KG1 (cell line): ENCODE results near the gene AK9.
"Not testable (repeated sequence)": the region's sequence is repeated elsewhere in the genome, so short reads cannot be mapped to it uniquely, and the experiment has no call there.

ENCODE experiments used
- DNase-seq: peaks from one replicate; lab custom pipeline; 2025; lab: John Stamatoyannopoulos, UW

AK9 gene

DNA sequence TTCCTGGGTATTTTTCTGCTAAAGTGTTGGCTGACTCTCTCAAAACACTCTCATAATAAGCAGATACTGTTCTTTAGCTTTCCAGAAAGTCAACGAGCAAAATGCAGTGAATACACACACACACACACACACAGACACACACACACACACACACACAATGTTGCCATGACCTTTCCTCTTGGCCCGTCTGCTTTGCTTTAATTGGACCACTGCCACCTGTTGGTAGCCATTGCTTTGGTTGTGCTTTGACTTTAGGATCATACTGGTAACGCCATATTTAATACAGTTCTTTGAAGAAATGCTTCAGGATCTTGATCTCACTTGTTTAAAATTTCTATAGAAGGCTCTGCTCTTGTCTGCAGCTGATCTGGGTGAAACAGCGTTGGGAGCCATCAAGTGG is 4.5 kb upstream of the AK9 start:
- DNase-seq = no peak

DNA sequence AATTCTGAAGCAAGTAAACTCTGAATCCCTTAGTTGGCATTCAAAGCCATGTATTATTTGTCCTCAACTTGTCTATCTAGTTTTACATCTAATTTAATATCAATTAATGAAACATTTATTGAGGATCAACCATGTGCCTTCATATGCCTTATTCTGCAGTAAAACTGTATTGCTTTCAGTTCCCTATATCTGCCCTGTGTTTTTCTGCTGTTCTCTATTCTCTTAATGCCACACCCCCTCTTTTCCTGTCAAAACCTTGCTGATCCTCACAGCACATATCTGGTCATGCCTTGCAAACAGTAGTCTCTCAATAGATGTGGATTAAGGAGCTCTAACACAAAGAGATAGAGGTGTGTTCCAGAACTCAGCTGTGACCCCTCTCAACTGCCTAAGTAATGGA is 2.1 kb upstream of the AK9 start:
- no peak for DNase-seq

DNA sequence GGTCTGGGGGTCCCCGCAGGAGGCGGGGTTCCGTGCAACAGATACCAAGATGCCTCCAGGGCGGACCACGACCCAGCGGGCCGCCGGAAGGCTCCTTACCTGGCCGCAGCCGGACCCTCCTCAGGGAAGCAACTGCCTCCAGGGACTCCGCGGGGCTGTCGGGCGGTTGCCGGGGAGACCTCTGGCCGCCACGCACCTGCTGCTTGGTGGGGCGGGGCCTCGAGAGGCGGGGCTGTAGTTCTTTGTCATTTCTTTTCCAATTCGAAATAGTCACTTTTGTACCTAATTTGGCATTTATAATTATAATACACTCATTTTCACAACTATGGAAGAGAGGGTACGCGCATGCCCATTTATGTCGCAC is 647 bp downstream of the AK9 start:
- peak; percentile 82 for DNase-seq

DNA sequence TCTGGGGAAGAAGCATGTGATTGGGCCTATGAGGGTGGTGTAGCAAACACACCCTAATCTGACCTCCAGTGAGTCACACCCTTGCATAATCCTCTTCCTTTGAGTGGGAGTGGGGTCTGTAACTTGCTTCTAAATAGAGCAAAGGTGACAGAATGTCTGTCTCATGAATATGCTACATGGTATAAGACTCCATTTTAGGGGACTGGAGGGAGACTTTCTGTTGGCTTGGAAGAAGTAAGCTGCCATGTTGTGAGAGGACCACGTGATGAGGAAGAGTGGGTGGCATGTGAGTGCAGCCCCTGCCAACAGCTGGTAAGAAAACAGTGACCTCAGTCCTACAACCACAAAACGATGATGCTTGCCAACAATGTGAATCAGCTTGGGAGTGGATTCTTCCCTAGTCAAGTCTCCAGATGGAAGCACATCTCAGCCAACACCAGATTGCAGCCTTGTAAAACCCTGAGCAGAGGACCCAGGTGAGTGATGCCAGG is 3.7 kb downstream of the AK9 start:
- DNase-seq = no peak

DNA sequence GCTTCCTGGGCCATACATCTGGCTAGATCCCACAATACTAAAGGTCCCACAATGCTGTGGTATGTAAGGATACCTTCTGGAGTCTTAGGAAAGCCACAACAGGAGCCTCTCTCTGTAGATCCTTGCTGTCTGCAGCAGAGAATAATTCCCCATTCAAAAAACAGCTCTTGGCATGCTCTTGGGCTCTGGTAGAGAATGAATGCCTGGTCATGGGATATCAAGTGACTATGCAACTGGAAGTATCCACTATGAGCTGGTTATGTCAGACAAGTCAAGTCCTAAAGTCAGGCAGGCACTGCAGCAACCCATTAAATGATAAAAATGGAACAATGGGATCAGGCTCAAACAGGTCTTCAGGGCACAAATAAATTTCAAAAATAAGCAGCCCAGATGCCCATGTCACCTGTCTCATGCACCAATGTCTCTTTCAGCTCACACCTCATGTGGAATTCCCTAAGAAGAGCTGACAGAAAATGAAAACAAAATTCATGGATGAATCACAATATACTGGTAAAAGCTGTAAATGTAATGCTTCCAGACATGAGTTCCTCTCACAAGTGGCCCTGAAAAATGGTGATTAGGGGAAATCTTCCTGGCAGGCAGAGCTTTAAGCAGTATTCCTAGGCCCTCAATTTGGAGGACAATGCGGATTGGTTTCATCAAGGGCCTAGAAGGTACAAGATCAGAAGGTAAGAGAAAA is 4.3 kb downstream of the AK9 start:
- DNase-seq = no peak

DNA sequence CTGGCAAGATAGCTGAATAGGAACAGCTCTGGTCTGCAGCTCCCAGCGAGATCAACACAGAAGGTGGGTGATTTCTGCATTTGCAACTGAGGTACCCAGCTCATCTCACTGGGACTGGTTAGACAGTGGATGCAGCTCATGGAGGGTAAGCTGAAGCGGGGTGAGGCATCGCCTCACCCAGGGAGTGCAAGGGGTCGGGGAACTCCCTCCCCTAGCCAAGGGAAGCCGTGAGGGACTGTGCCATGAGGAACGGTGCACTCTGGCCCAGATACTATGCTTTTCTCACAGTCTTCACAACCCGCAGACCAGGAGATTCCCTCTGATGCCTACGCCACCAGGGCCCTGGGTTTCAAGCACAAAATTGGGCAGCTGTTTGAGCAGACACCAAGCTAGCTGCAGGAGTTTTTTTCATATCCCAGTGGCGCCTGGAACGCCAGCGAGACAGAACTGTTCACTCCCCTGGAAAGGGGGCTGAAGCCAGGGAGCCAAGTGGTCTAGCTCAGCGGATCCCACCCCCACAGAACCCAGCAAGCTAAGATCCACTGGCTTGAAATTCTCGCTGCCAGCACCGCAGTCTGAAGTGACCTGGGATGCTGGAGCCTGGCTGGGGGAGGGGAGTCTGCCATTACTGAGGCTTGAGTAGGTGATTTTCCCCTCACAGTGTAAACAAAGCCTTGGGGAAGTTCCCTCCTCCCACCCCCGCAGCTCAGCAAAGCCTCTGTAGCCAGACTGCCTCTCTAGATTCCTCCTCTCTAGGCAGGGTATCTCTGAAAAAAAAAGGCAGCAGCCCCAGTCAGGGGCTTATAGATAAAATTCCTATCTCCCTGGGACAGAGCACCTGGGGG is 12.1 kb downstream of the AK9 start:
- not testable (repeated sequence) for DNase-seq

DNA sequence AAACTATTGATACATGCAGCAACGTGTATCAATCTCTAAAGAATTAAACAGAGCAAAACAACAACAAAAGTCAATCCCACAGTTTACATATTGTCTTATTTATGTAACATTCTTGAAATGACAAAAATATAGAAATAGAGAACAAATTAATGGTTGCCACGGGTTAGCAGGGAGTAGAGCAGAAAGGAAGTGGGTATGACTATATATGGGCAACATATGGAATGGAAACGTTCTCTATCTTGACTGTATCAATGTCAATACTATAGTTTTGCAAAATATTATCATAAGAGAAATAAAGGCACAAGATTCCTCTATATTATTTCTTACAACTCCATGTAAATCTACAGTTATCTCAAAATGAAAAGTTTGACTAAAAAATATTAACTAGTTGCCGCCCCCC is 12.8 kb downstream of the AK9 start:
- DNase-seq = no peak

DNA sequence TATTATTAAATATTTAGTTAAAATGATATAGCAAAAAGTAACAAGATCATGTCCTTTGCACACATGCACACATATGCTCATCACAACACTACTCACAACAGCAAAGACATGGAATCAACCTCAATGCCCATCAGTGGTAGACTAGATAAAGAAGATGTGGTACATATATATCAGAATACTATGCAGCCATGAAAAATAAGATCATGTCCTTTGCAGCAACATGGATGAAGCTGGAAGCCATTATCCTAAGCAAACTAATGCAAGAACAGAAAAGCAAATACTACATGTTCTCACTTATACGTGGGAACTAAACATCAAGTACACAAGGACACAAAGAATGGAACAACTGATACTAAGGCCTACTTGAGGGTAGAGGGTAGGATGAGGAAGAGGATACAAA is 14.3 kb downstream of the AK9 start:
- DNase-seq = no peak

DNA sequence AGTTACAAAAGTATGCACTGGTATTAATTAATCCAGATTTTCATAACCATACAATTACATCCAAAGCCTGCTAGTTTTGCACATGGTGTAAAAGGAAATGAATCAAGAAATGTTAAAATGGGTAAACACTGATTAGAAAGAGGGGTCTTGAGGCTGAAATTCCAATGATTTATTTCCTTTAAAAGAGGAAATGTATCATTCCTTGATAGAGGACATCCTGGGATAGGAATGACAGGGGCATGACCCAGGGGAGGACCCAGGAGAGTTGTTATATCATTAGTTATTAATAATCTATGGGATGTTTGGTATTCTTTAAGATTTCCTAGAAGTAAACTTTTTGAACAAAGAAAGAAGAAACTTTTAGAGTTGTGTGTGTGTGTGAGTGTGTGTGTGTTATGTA is 18.2 kb downstream of the AK9 start:
- DNase-seq = no peak

DNA sequence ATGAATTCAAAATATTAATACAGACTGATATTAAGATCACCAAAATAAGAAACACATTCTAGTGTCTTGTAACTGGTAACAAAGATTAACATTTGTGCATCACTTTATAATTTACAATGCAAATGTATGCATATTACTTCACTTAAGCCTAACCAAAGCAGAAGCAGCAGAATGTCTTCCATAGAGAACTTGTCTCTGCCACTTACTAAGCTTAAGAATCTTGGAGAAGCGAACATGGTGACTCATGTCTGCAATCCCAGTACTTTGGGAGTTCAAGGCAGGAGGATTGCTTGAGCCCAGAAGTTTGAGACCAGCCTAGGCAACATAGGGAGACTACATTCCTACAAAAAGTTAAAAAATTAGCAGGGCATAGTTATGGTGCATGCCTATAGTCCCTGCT is 18.8 kb downstream of the AK9 start:
- DNase-seq = no peak

DNA sequence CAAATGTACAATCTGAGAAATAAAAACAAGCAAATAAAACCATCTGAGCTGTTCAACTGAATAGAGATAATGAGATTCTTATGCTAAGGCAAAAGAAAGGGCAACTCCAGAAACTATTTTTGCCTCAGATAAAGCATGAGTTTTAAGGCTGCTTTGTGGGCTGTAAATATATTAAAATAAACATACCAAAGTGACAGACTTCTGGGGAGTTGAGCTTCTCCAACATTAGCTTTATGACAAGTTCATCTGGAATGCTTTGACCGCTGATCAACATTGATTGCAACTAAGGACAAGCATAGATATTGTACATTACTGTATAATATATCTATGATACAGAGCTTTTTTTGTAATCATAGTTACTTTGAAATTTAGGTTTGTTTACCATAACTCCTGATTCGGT is 19.3 kb downstream of the AK9 start:
- DNase-seq = no peak

DNA sequence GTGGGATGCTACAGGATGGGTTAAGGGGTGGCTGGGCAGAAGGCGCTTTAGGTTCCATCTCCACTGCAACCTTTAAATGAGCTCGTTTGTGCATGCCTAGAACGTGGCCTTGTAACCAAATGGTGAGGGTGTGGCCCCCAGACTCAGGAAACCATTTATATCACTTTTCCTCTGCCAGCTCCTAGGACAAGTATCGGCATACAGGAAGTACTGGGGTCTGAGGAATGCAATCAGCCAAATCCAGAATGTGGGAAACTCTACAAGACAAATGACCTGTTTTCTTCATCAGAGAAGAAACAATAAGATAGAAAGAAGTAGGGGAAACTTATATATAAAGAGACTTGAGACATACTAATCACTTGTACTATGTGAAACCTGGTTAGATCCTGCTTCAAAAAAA is 21.2 kb downstream of the AK9 start:
- no peak for DNase-seq

DNA sequence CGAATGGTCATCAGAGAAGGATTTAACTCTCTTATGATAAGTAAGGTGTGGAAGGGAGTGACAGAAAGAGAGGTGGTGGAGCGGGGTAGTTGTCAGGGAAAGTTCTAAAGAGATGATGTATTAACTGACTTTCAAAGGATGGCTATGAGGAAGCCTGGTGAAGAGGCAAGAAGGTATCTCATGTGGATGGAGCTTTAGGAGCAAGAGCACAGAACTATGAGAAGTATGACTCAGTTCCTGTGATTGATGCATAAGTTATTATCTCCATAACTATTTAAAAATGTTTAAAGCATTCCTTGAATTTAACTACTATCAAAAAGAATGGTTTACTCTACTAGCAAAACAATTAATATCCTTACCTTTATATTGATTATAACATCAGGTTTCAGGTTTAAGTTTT is 28.8 kb downstream of the AK9 start:
- no peak for DNase-seq

DNA sequence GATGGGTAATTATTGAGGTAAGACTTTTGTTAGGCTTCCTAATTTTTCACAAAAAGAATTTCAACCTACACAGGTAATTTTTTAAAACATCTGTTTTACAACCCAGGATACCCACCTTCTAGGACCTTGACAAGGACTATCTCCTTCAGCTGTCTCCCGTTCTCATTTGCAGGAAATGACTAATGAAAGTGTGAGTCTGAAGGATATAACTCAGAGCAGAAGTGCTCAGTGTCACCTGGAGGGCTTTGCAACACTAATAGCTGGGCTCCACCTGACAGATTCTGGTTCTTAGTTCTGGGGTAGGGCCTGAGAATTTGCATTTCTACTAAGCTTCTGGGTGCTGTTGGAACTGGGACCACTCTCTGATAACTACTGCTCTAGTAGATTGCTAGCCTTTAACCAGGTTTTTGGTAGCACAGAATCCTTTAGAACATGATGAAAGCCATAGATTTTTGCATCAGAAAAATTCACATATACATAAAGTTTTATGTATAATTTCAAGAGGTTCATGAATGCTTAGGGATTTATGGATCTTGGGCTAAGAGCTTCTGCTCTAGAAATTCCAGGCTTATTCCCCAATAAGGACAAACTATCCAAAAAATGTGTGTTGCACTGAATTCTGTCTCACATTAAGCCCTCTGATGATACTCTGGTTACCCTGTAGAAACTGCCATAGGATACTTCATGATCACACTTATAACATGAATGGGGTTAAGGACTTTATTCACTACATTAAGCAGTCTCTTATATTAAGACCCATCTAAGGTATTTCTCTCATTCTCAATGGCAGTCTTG is 30.3 kb downstream of the AK9 start:
- no peak for DNase-seq

DNA sequence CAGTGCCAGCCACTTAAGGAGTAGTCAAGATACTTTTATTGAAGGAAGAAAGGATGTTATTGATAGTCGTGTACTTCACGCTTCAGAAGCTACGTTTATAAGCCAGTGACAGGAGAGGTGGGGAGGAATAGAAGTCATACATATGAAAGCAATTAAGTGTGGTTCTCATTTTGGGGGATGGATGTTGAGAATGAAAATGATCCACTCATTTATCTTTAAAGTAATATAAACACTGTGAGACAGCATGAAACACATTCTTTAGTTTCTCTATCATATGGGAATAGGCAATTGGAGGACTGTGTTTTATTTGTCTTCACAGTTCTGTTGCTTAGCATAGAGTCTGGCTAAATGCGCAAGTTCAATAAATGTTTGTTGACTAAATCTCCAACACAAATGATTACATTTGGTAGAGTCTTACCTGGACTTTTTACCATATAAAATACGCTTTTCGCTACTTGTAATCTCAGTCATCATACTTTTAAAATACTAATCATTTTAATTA is 35.2 kb downstream of the AK9 start:
- no peak for DNase-seq

DNA sequence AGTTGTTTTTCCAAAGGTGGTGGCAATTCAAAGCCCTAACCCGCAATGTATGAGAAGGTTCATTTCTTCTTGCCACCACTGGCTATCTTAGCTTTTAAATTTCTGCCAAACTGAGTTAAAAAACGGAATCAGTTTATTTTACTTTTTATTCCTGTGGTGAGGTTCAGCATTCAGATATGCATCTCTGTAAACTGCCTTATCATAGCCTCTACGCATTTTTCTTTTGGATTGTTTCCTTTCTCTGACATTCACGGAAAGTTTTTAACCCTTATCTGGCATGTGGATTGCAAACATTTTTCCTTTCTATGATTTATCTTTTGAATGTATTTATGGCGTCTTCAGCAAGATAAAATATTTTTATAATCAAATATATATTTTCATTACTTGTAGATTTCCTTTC is 37.7 kb downstream of the AK9 start:
- no peak for DNase-seq

DNA sequence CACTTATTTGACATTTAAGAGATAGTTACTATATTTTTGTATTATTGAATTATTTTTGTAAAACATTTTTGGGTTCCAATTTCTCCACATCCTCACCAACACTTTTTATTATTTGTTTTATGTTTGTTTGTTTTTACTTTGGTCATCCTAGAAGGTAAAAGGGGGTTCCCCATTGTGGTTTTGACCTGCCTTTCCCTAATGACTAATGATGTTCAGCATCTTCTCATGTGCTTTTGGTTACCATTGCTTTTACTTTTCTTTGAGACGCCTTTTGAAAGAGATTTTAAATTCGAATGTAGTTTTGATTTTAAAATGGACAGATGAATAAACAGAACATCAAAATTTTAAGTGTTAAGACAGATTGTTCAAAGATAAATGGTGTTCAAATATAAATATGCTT is 46.9 kb downstream of the AK9 start:
- no peak for DNase-seq

DNA sequence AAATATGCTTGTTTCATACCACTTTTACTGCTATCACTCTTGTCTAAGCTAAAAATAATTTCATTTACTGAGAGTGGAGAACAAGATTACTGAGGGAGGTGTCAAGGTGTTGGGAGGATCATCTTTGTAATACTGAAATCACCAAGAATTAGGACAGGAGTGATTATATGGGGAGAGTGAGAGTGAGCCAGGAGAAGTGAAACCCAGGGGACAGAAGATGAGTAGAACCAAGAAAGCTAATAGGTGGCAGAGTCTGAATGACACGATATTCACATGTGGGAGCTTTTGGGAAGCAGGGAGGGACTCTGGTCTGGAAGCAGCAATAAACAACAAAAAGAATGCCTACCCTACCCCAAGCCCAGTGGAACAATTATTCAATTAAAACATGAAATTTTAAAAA is 58.6 kb downstream of the AK9 start:
- no peak for DNase-seq

DNA sequence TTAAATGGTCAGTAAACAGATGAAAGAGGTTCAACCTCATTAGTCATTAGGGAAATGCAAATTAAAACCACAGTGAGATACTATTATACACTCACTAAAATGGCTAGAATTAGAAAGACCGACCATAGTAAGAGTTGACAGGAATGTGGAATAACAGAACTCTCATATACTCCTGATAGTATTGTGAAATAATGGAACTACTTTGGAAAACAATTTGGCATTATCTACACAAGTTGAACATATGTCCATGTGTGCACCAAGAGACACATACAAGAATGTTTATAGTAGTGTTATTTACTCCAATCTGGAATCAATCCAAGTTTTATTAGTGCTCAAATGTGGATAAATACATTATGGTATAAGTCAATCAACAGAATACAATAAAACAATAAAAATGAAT is 59.6 kb downstream of the AK9 start:
- no peak for DNase-seq

DNA sequence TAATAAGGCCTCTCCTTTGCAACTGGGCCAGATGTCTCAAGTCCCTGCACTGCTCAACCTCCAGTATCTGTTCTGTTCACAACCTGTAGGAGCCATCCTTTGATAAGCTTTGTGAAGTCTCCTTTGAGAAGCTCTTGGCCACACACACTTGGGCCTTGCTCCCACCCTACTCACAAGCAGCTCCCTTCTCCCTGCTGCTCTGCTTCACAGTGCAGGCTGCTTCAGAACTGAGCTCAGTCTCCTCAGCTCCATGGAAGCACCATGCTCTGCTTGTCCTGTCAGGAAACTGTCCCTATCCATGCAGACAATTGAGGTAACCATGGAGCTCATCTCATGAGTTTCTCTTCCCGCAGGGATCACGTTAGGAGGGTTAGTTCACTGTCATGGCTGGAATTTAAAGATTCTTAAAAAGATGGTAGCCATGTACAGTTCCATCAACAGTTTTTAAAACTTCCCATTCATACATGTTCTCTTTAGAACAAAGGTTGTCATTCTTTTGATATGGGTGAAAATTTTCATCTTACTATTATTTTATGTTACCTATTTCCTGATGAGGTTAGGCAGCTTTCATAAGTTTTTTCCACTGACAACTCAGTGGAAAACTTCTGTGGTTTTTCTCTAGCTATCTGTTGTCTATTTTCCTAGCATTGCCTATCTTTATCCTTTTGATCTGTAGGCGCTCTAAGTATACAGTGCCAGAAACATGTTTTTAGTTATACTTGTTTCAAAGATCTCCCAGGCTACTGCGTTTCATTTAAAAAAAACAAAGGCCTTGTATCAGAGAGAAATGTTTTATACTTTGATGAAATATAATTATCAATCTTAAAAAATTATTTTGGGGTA is 62.6 kb downstream of the AK9 start:
- no peak for DNase-seq

DNA sequence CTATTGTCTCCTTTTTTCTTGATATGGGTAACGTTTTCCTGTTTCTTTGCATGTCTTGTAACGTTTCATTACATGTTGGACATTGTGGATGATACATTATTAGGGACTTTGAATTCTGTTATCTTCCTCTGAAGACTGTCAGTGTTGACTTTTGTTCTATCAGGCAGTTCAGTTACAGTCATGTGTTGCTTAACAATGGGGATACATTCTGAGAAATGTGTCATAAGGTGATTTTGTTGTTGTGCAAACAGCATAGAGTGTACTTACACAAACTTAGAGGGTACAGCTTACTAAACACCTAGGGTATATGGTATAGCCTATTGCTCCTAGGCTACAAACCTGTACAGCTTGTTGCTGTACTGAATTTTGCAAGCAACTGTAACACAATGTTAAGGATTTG is 64.7 kb downstream of the AK9 start:
- no peak for DNase-seq

DNA sequence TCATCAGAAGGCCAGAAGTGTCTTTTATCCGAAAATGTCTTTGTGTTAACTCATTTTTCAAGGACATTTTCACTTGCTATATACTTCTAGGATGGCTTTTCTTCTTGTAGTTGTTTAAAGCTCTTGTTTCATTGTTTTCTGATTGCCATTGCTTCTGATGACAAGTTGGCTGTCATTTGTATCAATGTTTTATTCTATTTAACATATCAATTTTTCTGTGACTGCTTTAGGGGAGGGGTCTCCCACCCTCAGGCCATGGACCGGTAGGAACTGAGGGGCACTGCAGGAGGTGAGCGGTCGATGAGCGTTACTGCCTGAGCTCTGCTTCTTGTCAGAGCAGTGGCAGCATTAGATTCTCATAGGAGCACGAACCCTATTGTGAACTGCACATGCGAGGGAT is 65.8 kb downstream of the AK9 start:
- no peak for DNase-seq
